Right renal pelvis (tissue), 4 donors: ENCODE measurements around the gene DDOST. TPM values are rescaled to one million over a fixed set of nuclear protein-coding genes. Genes with fewer than 3 reads are reported as not detected.
A peak's percentile ranks its signal among the peaks of the same experiment; 100 is the strongest.

Experiments used
- DNase-seq, 4 donors: peaks; one replicate each; pipeline ENCODE4 v3.0.0-alpha.2; 2013; ENCODE audit warnings: low read depth in 4 of 4, low spot score in 3 of 4, missing footprints in 1 of 4
- polyA plus RNA-seq, 4 donors: library from polyadenylated mRNA; unstranded; fragments of 120-200 nt; gene quantifications; one replicate each; pipeline ENCODE4 v1.2.1, GENCODE V29; 2013; ENCODE audit not compliant: insufficient read length in 4 of 4

DDOST gene
- 100 to 1,000 TPM; 217 to 254 (median 232) TPM for polyA plus RNA-seq

- DNase-seq = peak; percentile 91 to 96 (median 94)
Observed at GRCh38 chr1:20661207-20662109, at the start of gene DDOST. DDOST (minus strand) TSS chr1:20661369; CDS start chr1:20661350, 19 bp downstream.

- DNase-seq = no peak
Observed at GRCh38 chr1:20710469-20711284, 49.5 kb upstream of the DDOST start.

DNA sequence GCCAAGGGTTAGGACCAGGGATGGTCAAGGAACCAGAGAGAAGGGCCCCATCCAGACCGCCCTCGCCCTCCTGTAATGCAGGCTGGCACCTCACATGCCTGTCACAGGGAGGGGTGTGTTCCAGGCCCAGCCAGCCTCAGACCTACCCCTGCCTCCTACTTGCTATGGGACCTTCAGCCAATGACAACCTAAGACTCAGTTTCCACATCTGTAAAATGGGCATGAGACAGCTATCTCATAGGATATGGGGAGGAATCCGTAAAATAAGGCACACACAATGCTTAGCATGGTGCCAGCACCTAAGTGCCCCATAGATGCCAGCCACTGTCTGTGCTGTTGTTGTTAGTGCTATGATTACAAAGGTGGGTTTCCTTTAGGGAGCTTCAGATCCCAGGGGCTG is 48.7 kb upstream of the DDOST start:
- no peak for DNase-seq

- no peak for DNase-seq
Observed at GRCh38 chr1:20708891-20709290, 47.7 kb upstream of the DDOST start.

- DNase-seq = no peak
Observed at GRCh38 chr1:20708057-20708456, 46.9 kb upstream of the DDOST start.

- DNase-seq = no peak
Observed at GRCh38 chr1:20706841-20707240, 45.7 kb upstream of the DDOST start.

DNA sequence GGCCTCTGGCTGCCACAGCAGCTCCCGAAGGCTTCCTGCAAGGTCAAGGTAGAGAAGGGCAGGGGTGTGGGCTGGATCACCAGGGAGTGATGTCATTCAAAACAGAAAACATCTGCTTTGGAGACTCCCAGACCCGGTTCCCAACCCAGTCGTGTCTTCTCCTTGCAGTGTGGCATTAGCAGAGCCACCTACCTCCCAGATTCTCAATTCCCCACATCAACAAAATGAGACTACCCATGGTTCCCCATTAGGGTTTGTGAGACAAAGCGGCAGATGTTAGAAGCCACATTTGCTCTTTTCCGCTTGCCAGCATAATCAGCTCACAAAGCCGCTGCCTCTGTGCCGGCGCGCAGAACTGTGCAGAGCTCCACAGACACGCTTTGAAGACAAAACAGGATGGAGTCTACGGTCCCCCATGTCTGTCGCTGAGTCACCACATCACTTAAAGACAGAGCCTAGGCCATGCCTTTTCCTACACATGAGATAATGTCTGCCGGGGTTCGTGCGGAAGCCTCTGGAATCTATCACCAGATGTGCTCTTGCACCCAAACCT is 44.1 kb upstream of the DDOST start:
- no peak for DNase-seq

DNA sequence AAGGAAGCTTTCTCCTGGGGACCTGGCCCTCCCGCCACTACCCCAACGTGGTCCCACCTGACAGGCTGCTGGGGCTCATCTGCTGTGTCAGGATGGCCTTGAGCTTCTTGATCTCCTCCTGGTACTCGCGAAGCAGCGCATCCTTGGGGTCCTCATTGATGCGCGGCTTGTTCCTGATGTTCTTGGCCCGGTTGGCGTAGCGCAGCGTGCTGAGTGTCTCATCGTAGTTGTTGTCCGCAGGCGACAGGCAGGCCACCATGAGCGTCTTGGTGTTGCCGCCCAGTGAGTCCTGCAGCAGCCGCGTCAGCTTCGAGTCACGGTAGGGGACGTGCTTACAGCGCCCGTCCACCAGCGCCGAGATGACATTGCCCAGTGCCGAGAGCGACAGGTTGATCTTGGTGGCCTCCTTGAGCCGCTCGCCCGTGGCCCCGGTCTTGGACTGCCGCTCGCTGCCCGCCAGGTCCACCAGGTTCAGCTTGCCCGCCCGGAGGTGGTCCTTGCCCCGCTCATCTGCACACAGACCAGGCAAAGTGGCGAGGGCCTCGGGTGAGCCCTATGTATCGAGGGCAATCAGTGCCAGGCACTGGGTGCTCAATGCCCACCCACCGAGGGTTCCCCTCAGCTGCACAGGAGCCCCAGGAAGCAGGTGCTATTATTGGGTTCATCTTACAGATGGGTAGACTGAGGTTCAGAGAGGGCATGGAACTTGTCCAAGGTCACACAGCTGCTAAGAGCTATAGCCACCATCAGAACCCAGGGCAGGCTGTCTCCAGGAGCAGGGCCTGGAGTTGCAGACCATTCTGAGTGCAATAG is 43.4 kb upstream of the DDOST start:
- no peak for DNase-seq

DNA sequence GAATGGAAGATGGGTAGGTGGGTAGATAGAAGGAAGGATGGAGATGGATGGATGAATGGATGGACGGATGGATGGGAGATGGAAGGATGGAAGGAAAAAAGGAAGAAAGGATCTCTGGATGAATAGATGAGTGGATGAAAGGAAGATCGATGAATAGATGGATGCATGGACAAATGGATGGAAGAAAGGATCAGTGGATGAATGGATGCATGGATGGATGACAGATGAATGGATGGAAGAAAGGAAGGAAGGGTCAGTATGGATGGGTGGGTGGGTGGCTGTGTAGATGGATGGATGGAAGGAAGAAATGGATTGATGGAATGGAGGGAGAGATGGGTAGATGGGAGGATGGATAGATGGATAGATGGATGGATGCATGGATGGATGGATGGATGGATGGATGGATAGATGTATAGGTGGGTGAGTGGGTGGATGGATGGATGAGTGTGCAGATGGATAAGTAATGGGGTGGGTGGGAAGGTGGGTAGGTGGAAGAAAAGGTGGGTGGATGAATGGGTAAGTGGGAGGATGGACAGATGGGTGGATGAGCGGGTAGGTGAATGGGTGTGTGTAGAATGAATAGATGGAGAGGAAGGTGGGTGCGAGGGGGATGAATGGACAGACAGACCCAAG is 42.1 kb upstream of the DDOST start:
- no peak for DNase-seq

DNA sequence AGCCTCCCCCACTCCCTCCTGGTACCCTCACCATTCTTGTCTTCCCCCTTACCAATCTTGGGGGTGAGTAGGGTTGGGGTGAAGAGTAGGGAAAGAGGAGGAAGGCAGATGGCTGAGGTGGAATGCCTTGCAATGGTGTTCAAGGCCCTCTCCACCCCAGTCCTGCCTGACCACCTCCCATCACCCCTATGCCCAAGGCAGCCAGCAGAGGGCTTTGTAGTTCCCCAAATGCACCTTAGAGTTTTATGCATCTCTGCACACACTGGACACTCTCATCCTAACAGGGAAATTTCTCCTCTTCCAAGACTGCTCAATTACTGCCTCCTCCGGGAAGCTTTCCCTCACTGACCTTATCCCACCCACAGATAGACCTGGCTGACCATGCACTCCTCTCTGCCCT is 41.2 kb upstream of the DDOST start:
- no peak for DNase-seq

DNA sequence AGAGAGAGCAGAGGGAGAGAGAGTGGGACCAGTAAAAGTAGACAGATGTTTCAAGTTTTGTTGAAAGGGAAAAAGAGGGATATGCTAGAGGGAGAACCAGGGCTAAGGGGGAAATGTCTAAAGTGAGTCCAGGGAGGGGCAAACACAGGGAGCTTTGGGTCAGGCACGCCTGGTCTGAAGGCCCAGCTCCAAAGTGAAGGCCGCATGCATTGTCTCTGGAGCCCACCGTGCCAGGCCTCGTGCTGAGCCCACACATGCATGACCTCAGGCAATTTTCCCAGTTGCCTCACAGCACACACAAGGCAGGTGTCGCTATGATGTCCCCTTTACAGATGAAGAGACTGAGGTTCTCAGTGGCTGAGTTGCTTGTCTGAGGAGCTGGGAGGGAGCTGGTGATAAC is 40.7 kb upstream of the DDOST start:
- no peak for DNase-seq

GRCh38 chr1:20701446-20701845 is 40.3 kb upstream of the DDOST start:
- no peak for DNase-seq

DNA sequence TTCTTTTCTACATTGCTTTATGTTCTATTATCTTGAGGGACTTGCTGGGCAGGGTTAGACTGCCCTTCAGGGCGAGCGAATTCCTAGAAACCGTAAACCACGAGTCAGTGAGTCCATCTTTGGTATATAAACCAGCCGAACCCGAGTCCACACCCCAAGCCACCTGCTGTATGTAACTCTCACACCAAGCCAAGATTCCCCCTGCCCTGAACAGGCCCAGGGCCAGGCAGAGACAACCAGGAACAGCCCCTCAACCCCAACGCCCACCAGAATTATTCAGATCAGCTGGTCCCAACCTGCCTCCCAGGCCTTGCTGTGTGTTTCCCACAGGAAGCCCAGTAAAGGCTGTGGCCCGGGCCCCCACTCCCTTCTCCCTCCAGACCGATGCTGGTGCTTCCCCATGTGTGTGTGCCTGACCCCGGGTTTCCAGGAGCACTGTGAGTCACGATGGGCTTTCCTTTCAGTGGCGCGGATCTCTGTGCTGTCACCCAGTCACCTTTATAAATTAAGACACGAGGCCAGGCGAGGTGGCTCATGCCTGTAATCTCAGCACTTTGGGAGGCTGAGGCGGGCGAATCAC is 39.6 kb upstream of the DDOST start:
- no peak for DNase-seq

GRCh38 chr1:20699558-20699957 is 38.4 kb upstream of the DDOST start:
- no peak for DNase-seq

DNA sequence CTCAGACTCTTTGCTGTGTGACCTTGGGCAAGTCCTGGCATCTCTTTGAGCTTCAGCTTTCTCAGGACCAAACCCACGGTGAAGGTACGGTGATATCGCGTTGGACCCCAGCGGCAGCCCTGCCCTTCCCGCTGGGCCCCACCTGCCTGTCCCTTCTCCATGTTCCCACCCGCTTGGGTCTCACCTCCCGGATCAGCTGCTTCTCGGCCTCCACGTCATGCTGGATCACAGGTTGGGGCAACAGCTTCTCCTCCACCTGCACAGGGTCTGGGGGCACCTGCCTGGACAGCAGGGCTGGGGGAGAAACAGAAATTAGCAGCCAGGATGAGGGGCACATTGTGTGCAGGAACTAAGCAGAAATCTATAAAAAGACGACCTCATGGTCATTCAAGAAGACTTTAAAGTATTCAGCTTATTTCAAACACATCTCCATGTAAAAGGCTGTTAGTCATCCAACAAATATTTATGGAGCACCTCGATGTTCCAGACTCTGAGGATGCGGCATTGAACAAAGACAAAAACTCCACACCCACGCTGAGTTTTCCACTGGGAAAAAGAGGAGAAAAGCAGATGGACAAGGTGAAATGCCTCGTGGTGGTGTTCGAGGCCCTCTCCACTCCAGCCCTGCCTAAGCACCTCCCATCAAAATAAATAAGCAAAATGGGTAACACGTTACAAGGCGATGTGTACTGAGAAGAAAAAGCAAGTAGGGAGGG is 37.2 kb upstream of the DDOST start:
- DNase-seq = no peak

GRCh38 chr1:20697563-20697962 is 36.4 kb upstream of the DDOST start:
- DNase-seq = no peak

GRCh38 chr1:20696397-20697333 is 35.5 kb upstream of the DDOST start:
- peak; percentile 72 to 85 (median 78) for DNase-seq

DNA sequence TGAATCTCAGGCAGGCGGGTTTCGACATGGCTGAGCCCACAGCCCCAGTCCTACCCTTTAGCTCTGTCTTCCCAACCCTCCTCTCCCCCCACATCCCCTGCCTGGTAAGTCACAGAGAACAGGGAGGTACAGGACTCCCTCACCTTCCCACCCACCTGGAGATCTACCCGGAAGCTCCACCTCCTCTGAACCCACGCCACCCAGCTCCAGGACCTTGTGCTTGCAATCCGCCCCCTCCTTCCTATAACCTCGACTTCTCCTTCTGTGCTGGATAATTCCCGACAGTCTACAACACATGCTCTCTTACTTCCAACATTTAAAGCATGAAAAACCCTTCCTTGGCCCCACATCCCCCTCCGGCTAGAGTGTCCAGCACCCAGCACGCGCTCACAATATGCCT is 34.3 kb upstream of the DDOST start:
- no peak for DNase-seq
